Coronary artery (tissue), 2 donors: ENCODE results near the gene DLAT.
"Not testable (repeated sequence)": the region's sequence is repeated elsewhere in the genome, so short reads cannot be mapped to it uniquely, and the experiment has no call there.

Experiments used
- DNase-seq: peaks from one replicate; pipeline ENCODE4 v3.0.0-alpha.2; 2017; ENCODE audit warnings: low spot score
- H3K27ac ChIP-seq, 2 donors: fragments of 200-600 bp; sonication (generic); one replicate each; pipeline ENCODE4 v1.5.1; 2016 to 2019
- H3K4me3 ChIP-seq: fragments of 200-600 bp; sonication (generic); 2 replicates; pipeline ENCODE4 v1.5.1; 2016; ENCODE audit warnings: mild to moderate bottlenecking, moderate library complexity
- CTCF ChIP-seq: fragments of 200-600 bp; sonication (generic); IDR thresholded peaks from one replicate; pipeline ENCODE4 v1.5.1; 2019; ENCODE audit warnings: antibody characterized with exemption

DLAT gene

DNA sequence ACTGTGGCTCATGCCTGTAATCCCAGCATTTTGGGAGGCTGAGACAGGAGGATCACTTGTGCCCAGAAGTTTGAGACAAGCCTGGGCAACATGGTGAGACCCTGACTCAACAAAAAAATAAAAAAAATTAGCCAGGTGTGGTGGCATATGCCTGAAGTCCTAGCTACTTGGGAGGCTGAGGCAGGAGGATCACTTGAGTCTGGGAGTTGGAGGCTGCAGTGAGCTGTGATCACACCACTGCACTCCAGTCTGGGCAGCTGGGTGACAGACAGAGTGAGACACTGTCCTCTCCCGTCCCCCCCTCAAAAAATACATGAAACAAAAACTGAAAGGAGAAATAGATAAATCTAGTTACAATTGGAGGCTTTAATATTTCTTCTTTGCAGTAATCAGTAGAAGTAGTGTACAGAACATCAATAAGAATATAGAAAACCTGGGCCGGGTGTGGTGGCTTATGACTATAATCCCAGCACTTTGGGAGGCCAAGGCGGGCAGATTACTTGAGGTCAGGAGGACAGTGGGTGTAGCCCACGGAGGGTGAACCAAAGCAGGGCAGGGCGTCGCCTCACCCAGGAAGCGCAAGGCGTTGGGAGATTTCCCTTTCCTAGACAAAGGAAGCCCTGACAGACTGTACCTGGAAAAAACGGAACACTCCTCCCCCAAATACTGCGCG is 19.6 kb upstream of the DLAT start:
- DNase-seq, result no peak
- no peak for TF ChIP-seq CTCF
- no peak overlapping the region for H3K27ac ChIP-seq
- H3K4me3 ChIP-seq, result no peak overlapping the region

DNA sequence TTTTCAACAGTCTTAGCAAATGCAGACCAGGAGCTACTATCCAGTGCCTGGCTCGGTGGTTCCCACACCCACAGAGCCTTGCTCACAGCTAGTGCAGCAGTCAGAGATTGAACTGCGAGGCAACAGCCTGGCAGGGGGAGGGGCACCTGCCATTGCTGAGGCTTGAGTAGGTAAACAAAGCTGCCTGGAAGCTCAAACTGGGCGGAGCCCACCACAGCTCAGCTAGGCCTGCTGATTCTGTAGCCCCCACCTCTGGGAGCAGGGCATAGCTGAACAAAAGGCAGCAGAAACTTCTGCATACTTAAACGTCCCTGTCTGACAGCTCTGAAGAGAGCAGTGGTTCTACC is 19.1 kb upstream of the DLAT start:
- H3K4me3 ChIP-seq, H3K27ac ChIP-seq, DNase-seq: not testable (repeated sequence)

- not testable (repeated sequence) for H3K4me3 ChIP-seq
These were observed 13.8 kb upstream of the DLAT start for GRCh38 chr11:112011451-112011850.

DNA sequence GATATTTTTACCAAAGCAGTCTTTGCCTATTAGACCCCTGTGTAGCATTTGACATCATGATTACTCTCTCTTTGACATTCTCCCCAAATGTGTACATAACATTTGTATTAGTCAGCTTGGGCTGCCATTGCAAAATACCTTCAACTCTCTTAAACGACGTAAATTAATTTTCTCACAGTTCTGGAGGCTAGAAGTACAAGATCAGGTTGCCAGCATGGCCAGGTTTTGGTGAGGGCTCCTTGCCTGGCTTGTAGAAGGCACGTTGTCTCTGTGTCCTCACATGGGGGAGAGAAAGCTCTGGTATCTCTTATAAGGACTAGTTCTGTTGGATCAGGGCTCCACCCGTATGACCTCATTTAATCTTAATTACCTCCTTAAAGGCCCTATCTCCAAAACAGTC is 12.3 kb upstream of the DLAT start:
- TF ChIP-seq CTCF, result no peak
- H3K27ac ChIP-seq, result no peak overlapping the region
- no peak for DNase-seq
- no peak overlapping the region for H3K4me3 ChIP-seq

More at GRCh38 chr11:112011451-112011850, 13.8 kb upstream of the DLAT start:
- not testable (repeated sequence) for H3K27ac ChIP-seq, DNase-seq

GRCh38 chr11:112013497-112014164 is 11.6 kb upstream of the DLAT start:
- no peak for DNase-seq
- H3K4me3 ChIP-seq, result no peak overlapping the region
- TF ChIP-seq CTCF, result no peak
- H3K27ac ChIP-seq, result peak overlapping the region in 1 of 2 donors; percentile 9

DNA sequence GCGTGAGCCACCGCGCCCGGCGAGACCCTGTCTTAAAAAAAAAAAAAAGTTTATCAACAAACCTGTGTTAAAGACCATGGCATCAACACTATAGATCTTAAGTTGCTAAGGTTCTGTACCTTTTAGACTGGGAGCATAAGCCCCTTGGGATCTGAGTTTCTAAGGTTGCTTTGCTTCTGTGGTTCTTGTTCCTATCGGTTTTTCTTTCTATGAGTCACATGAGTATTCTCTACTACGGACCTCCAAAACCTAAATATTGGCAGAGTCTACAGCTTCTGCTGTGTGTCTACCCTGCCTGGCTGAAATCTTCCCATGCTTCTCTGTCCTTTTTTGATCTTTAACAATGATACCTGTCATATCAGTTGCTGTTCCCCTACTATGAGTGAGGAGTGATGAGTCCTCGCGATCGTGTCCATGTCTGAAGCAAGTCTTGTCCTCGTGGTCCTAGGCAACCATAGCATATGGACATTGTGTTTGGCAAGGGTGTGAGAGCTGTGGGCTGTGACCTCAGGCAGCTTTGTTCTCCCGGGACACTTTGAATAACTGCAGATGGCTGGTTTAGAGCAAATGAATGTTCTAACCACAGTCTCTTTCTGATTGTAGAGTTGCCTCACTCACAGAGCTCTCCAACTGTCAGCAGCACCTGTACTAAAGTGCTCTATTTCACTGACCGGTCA is 9.0 kb upstream of the DLAT start:
- no peak overlapping the region for H3K4me3 ChIP-seq
- TF ChIP-seq CTCF, result no peak
- peak overlapping the region; percentile 62 to 79 for H3K27ac ChIP-seq
- DNase-seq, result no peak

GRCh38 chr11:112016765-112017376 is 8.3 kb upstream of the DLAT start:
- Histone ChIP-seq H3K27ac (peak overlapping the region; percentile 62 to 79), H3K4me3 (no peak overlapping the region)
- DNase-seq, result no peak
- TF ChIP-seq CTCF, result no peak
